ENCODE measurements around the gene SYTL1.

GRCh38 chr1:27339213-27339612 is 2.6 kb upstream of the SYTL1 start:
- no peak for TF ChIP-seq SMC3 (IDR thresholded peaks at IDR 0.05; ENCODE audit: low read depth, low read length)
- TF ChIP-seq RAD21 (IDR thresholded peaks at IDR 0.05; ENCODE audit: low read length): no peak
- no peak for TF ChIP-seq CTCF (IDR thresholded peaks at IDR 0.05)
- TF ChIP-seq YY1 (IDR thresholded peaks at IDR 0.05; ENCODE audit: low read depth): no peak
- no peak for TF ChIP-seq JUND (IDR thresholded peaks at IDR 0.05)
- no peak for TF ChIP-seq SIN3A (IDR thresholded peaks at IDR 0.05; ENCODE audit: borderline replicate concordance, low read depth, low read length)
- TF ChIP-seq EP300 (IDR thresholded peaks at IDR 0.05; ENCODE audit: borderline replicate concordance in 1 of 2, low read depth in 1 of 2, low read length in 1 of 2): no peak
- TF ChIP-seq POLR2AphosphoS5 (IDR thresholded peaks at IDR 0.05; ENCODE audit: low read depth, low read length): no peak
- TF ChIP-seq USF1 (IDR thresholded peaks at IDR 0.05; ENCODE audit: borderline replicate concordance, low read depth): no peak
